OCI-LY7 (cell line): ENCODE measurements around the gene ENKD1. TPM values are rescaled to one million over a fixed set of nuclear protein-coding genes. Genes with fewer than 3 reads are reported as not detected.
"Not testable (repeated sequence)": the region's sequence is repeated elsewhere in the genome, so short reads cannot be mapped to it uniquely, and the experiment has no call there.

ENCODE experiments used
- BruUV-seq: library from RNA; stranded (reverse); fragments of 400-500 nt; replicated peaks from 2 replicates; lab custom pipeline; 2021; lab: Mats Ljungman, UMichigan
- CTCF ChIA-PET: fragments of 300-600 bp; sonication (Branson Sonifier 250); formaldehyde crosslinking; loops from one replicate; lab custom pipeline; 2022; ENCODE audit warnings: antibody characterized with exemption; ENCODE audit not compliant: unreplicated experiment; lab: Charles Lee
- POLR2A ChIA-PET: fragments of 300-600 bp; sonication (Branson Sonifier 250); formaldehyde crosslinking; loops from one replicate; lab custom pipeline; 2022; ENCODE audit warnings: antibody characterized with exemption; lab: Charles Lee
- DNase-seq: peaks from one replicate; pipeline ENCODE4 v3.0.0-alpha.2; 2015; ENCODE audit warnings: low spot score
- H2AFZ ChIP-seq: fragments of 200-600 bp; sonication (generic), shearing (Covaris generic); 2 replicates; pipeline ENCODE4 v1.6.1; 2014; ENCODE audit warnings: mild to moderate bottlenecking, antibody characterized with exemption, low read length, moderate library complexity
- H3K27ac ChIP-seq: fragments of 200-600 bp; sonication (generic); 2 replicates; pipeline ENCODE4 v1.5.1; 2014; ENCODE audit warnings: mixed run types, low read depth, mild to moderate bottlenecking, moderate library complexity, low read length, inconsistent platforms; ENCODE audit not compliant: poor library complexity, severe bottlenecking
- H3K36me3 ChIP-seq: fragments of 200-600 bp; sonication (generic); 2 replicates; pipeline ENCODE4 v1.6.1; 2014; ENCODE audit warnings: mild to moderate bottlenecking, antibody characterized with exemption, low read length, moderate library complexity, mixed read lengths; ENCODE audit not compliant: insufficient read depth
- H3K4me1 ChIP-seq: fragments of 200-600 bp; sonication (generic); 2 replicates; pipeline ENCODE4 v1.5.1; 2014; ENCODE audit warnings: mild to moderate bottlenecking, low read length; ENCODE audit not compliant: insufficient read depth, poor library complexity, severe bottlenecking
- H3K4me2 ChIP-seq: fragments of 200-600 bp; sonication (generic); 2 replicates; pipeline ENCODE4 v1.6.1; 2014; ENCODE audit warnings: mild to moderate bottlenecking, low read length
- H3K4me3 ChIP-seq: fragments of 200-600 bp; sonication (generic); 2 replicates; pipeline ENCODE4 v1.5.1; 2014; ENCODE audit warnings: mild to moderate bottlenecking, low read depth, low read length; ENCODE audit not compliant: poor library complexity, severe bottlenecking
- H3K79me2 ChIP-seq: fragments of 200-600 bp; sonication (generic); 2 replicates; pipeline ENCODE4 v1.6.1; 2016; ENCODE audit warnings: low read depth, mild to moderate bottlenecking, low read length, moderate library complexity, mixed read lengths; ENCODE audit not compliant: insufficient read depth
- H3K9me2 ChIP-seq: fragments of 200-600 bp; sonication (generic); 2 replicates; pipeline ENCODE4 v1.6.1; 2016; ENCODE audit warnings: mild to moderate bottlenecking, low read length, mixed read lengths; ENCODE audit not compliant: insufficient read depth
- H3K9me3 ChIP-seq: fragments of 200-600 bp; sonication (generic); 2 replicates; pipeline ENCODE4 v1.6.1; 2014; ENCODE audit warnings: mild to moderate bottlenecking, mixed run types, low read length, mixed read lengths
- H4K20me1 ChIP-seq: fragments of 200-600 bp; sonication (generic); 2 replicates; pipeline ENCODE4 v1.6.1; 2014; ENCODE audit warnings: mild to moderate bottlenecking, antibody characterized with exemption, low read length, moderate library complexity, mixed read lengths; ENCODE audit not compliant: insufficient read depth
- EZH2phosphoT487 ChIP-seq: fragments of 200-600 bp; sonication (generic); IDR thresholded peaks from 2 replicates; pipeline ENCODE4 v1.6.1; 2018; ENCODE audit warnings: low read depth, borderline replicate concordance, mild to moderate bottlenecking, mixed run types, antibody characterized with exemption, low read length, moderate library complexity, mixed read lengths
- intact Hi-C: fragments of 100-400 bp; cut with micrococcal nuclease; formaldehyde crosslinking; loops from one replicate; pipeline ENCODE4 v1.10.0; 2022; ENCODE audit not compliant: unreplicated experiment
- total RNA-seq, 2 experiments: library from RNA; depleted of rRNA in 1 of 2; stranded (reverse); fragments of >200 nt in 1 of 2; shearing (Covaris generic) in 1 of 2; gene quantifications; 2 replicates each; pipeline ENCODE4 v1.2.3, GENCODE V29; 2014 to 2022
- TF ChIP-seq, protein P1 (sequence below): fragments of 200-600 bp; sonication (generic); conservative IDR thresholded peaks from 2 replicates; pipeline ENCODE4 v1.5.1; 2014; ENCODE audit warnings: mild to moderate bottlenecking, antibody characterized with exemption, low read length, moderate library complexity, mixed read lengths

ENKD1 gene
- total RNA-seq, 2 experiments from 2014 or later: 8.1 to 15.7 TPM

DNA sequence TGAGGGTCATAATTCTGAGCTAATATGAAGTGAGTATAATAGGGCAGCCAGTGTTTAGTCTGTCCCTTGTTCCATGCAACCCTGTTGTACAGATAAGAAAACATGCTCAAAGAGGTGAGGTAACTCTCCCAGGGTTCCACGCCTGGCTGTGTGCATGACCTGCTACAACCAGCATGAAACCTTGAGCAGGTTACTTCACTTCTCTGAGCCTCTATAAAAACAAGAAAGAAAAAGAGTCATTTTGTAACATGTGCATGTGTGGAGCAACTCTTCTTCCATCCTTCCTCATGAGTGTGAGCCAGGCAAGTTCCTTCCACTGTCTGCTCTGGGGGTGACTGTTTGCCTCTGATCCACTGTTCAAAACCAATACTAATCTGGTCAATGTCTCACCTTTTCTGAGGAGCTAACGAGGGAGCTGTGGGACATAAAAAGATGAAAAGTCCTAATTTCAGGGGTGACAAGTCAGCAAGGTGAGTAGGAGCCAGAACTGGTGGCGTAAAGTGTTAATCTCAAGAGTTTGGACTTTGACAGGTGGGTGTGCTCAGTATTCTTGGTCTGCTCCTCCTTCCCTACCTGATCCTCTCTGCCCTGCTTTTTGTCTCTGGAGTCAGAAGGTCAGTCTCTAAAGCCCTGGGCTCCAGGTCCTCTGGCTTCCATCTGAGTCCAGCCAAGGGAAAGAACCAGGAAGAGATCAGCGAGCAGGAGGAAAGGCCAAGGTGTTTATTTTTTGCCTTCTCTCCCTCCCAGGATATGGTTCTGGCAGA lies 31.1 kb upstream of the ENKD1 start:
- TF ChIP-seq EZH2phosphoT487: no peak
- no peak overlapping the region for H3K27ac ChIP-seq
- H3K36me3 ChIP-seq: peaks cover 22% of the 10 kb centered on the region
- no peaks in the 10 kb centered on the region for H4K20me1 ChIP-seq
- H3K4me3 ChIP-seq: no peak overlapping the region
- H3K4me1 ChIP-seq: peaks cover 13% of the 10 kb centered on the region
- H3K79me2 ChIP-seq: no peaks in the 10 kb centered on the region
- DNase-seq: no peak
- no peak overlapping the region for H2AFZ ChIP-seq
- no peaks in the 10 kb centered on the region for H3K9me2 ChIP-seq
- intact Hi-C loops: no loop called here
- ChIA-PET POLR2A (interaction anchor here (0.9 kb wide), 1 partner anchor 12 kb away, joined by 3 read pairs; no protein-coding TSS in a partner anchor), CTCF (no interaction called here)
- H3K4me2 ChIP-seq: no peak overlapping the region
- BruUV-seq: no TSS peak
- 0 out of 2 replicates have a peak, but pooled peaks cover 6% of the 10 kb centered on the region for H3K9me3 ChIP-seq

DNA sequence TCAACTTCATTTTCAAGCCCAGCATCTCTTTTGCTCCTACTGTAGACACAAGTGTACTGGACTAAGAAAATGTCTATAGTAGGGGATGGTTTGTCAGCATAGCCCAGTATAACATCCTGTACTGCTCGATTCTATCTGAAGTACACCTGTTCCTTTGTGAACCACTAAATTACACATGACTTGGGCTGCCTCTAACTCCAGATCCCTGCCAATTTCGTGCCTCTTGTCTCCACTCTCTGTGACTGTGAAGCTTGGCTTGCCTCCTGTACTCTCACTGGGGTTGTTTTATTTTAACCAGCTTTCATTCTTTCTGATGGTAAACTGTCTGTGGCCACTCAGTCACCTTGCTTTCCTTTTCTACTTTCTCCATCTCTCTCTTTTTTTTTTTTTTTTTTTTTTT lies 28.1 kb upstream of the ENKD1 start:
- H3K4me1 ChIP-seq: peaks cover 16% of the 10 kb centered on the region
- no peaks in the 10 kb centered on the region for H3K79me2 ChIP-seq
- H3K9me3 ChIP-seq: 0 out of 2 replicates have a peak, but pooled peaks cover 3% of the 10 kb centered on the region
- H2AFZ ChIP-seq: no peak overlapping the region
- H3K4me2 ChIP-seq: no peak overlapping the region
- H3K9me2 ChIP-seq: no peaks in the 10 kb centered on the region
- intact Hi-C loops: no loop called here
- no TSS peak for BruUV-seq
- H3K27ac ChIP-seq: no peak overlapping the region
- H4K20me1 ChIP-seq: no peaks in the 10 kb centered on the region
- TF ChIP-seq EZH2phosphoT487: no peak
- TF ChIP-seq, protein P1, sequence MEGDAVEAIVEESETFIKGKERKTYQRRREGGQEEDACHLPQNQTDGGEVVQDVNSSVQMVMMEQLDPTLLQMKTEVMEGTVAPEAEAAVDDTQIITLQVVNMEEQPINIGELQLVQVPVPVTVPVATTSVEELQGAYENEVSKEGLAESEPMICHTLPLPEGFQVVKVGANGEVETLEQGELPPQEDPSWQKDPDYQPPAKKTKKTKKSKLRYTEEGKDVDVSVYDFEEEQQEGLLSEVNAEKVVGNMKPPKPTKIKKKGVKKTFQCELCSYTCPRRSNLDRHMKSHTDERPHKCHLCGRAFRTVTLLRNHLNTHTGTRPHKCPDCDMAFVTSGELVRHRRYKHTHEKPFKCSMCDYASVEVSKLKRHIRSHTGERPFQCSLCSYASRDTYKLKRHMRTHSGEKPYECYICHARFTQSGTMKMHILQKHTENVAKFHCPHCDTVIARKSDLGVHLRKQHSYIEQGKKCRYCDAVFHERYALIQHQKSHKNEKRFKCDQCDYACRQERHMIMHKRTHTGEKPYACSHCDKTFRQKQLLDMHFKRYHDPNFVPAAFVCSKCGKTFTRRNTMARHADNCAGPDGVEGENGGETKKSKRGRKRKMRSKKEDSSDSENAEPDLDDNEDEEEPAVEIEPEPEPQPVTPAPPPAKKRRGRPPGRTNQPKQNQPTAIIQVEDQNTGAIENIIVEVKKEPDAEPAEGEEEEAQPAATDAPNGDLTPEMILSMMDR: no peak
- ChIA-PET POLR2A (interaction anchor here (0.6 to 0.7 kb wide), 2 partner anchors 74 to 224 kb away, joined by 3 to 9 read pairs; no protein-coding TSS in a partner anchor), CTCF (no interaction called here)
- peaks cover 18% of the 10 kb centered on the region for H3K36me3 ChIP-seq
- H3K4me3 ChIP-seq: no peak overlapping the region
- no peak for DNase-seq

DNA sequence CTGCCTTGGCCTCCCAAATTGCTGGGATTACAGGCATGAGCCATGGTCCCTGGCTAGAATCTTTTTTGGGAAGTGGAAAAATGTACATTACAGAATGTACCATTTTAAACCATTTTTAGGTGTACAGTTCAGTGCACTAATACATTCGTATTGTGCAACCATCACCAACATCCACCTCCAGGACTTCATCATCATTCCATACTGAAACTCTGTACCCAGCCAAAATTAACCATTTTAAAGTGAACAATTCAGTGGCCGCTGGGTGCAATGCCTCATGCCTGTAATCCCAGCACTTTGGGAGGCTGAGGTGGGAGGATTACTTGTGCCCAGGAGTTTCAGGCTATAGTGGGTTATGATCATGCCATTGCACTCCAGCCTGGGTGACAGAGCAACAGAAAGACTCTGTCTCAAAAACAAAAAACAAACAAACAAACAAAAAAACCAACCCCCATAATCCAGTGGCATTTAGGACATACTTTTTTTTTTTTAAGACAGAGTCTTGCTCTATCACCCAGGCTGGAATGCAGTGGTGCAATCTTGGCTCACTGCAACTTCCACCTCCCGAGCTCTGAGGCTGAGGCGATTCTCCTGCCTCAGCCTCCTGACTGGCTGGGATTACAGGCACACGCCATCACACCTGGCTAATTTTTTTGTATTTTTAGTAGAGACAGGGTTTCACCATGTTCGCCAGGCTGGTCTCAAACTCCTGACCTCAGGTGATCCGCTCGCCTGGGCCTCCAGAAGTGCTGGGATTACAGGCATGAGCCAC lies 27.2 kb upstream of the ENKD1 start:
- H3K79me2 ChIP-seq, DNase-seq, BruUV-seq, H2AFZ ChIP-seq, intact Hi-C loops, H3K9me3 ChIP-seq, H3K27ac ChIP-seq, H4K20me1 ChIP-seq, H3K9me2 ChIP-seq, CTCF ChIA-PET, H3K4me3 ChIP-seq: not testable (repeated sequence)
- POLR2A ChIA-PET: interaction anchor here (0.6 to 1.9 kb wide), 3 partner anchors 16 to 102 kb away, joined by 3 to 5 read pairs (median 5); partner anchors contain the start of gene GFOD2
- Histone ChIP-seq H3K4me2 (peak overlapping the region; percentile 52), H3K36me3 (peaks cover 10% of the 10 kb centered on the region; the same call in 1 of the 2 replicates), H3K4me1 (peaks cover 16% of the 10 kb centered on the region)
